Measurements from ENCODE around the gene DUOXA1.

GRCh38 chr15:45120081-45120972, 9.4 kb downstream of the DUOXA1 start:
- TF ChIP-seq CTCF (IDR thresholded peaks at IDR 0.05), result no peak
- TF ChIP-seq POLR2A (IDR thresholded peaks at IDR 0.05), result no peak
